Measurements from ENCODE around the gene SLC12A1. TPM values are rescaled to one million over a fixed set of nuclear protein-coding genes. Genes with fewer than 3 reads are reported as not detected.
"Not testable (repeated sequence)": the region's sequence is repeated elsewhere in the genome, so short reads cannot be mapped to it uniquely, and the experiment has no call there.

Gene SLC12A1
- total and polyA plus RNA-seq, 2 experiments from 2014 or later: not detected

DNA sequence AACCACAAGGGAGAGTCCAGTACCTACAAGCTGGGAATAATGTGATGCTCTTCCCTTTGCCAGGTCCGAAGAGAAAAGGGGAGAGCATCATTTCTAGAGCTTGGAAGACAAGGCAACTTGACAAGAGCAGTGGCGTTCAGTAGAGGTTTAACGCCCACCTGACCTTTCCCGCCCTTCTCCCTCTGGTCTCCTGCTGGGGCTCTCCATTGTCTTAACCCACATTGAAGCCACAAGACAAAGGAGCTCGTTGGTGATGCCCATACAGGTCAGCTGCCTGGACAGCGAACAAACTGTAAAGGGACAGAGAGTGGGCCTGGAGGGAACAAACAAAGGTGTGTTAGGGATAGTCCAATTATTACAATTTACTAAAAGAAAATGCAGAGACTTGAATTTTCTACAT lies 112.0 kb downstream of the SLC12A1 start:
- TF ChIP-seq, protein P1, sequence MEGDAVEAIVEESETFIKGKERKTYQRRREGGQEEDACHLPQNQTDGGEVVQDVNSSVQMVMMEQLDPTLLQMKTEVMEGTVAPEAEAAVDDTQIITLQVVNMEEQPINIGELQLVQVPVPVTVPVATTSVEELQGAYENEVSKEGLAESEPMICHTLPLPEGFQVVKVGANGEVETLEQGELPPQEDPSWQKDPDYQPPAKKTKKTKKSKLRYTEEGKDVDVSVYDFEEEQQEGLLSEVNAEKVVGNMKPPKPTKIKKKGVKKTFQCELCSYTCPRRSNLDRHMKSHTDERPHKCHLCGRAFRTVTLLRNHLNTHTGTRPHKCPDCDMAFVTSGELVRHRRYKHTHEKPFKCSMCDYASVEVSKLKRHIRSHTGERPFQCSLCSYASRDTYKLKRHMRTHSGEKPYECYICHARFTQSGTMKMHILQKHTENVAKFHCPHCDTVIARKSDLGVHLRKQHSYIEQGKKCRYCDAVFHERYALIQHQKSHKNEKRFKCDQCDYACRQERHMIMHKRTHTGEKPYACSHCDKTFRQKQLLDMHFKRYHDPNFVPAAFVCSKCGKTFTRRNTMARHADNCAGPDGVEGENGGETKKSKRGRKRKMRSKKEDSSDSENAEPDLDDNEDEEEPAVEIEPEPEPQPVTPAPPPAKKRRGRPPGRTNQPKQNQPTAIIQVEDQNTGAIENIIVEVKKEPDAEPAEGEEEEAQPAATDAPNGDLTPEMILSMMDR (IDR thresholded peaks at IDR 0.05; ENCODE audit: low read depth, low read length): no peak

DNA sequence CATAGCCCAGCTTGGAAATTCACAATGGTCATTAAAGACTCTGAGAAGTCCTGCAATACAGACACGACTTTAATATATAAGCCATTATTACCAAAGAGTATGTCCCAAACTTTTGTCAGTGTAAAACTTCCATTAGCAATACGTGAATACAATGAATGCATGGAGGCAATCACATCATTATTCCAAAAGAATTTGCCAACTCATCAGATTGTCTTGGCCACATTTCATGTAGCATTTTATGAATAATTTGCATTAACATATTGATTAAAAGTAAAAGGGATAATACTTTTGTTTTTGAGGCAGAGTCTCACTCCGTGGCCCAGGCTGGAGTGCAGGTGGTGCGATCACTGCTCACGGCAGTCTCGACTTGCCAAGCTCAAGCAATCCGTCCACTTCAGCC lies 117.2 kb downstream of the SLC12A1 start:
- no peak overlapping the region for H3K4me3 ChIP-seq
- no peak for DNase-seq (ENCODE audit: low read depth in 1 of 2, low spot score in 1 of 2)
- TF ChIP-seq, protein P1 (IDR thresholded peaks at IDR 0.05; ENCODE audit: low read depth, low read length): no peak
- H3K27ac ChIP-seq: no peak overlapping the region
- no peaks in the 10 kb centered on the region for H3K36me3 ChIP-seq
- H3K4me1 ChIP-seq (ENCODE audit: low read depth): no peaks in the 10 kb centered on the region
- no peaks in the 10 kb centered on the region for H3K27me3 ChIP-seq
- H3K9me3 ChIP-seq (ENCODE audit: low read depth): no peaks in the 10 kb centered on the region

More for the DNA sequence above, 112.0 kb downstream of the SLC12A1 start:
- Histone ChIP-seq H3K27me3 (no peaks in the 10 kb centered on the region), H3K4me3 (no peak overlapping the region), H3K4me1 (ENCODE audit: low read depth) (no peaks in the 10 kb centered on the region), H3K36me3 (no peaks in the 10 kb centered on the region), H3K27ac (no peak overlapping the region), H3K9me3 (ENCODE audit: low read depth) (no peaks in the 10 kb centered on the region)
- DNase-seq (ENCODE audit: low read depth in 1 of 2, low spot score in 1 of 2): no peak

DNA sequence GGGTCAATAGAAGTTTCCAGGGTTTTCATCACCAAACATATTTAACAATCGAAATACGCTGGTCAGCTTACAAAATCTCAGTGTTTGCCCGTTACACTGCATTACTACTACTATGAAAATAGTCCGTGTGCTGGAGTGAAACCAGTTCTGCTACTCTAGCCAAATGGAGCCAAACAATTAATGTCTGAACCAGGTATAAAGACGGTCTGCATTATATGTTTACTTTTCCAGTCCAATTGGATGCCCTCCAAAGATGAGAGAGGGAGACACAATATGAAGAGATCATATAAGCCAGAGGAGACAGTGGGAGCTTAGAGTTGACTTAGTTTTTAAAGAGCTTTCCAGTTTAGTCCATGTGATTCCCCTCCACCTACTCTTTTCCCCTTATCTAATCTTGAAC lies 118.8 kb downstream of the SLC12A1 start:
- no peak overlapping the region for H3K27ac ChIP-seq
- H3K36me3 ChIP-seq: no peaks in the 10 kb centered on the region
- TF ChIP-seq, protein P1 (IDR thresholded peaks at IDR 0.05; ENCODE audit: low read depth, low read length): no peak

DNA sequence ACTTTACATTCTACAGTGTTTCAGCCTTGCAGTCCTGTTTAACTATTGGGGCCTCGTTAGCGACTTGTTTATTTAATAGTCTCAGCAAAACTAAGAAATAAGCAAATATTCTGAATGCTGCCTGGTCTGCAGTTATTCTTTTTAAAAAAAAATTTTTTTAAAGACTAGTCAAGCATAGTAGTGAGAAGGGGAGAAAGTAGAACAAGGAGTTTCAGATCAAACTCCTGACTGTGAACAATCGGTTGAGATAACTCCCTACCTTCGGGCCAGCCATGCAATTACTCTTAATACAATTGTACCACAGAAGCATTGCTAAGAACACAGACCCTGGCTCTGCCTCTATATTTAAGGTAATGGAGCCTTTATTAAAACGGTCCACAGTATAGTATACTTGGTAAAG lies 119.3 kb downstream of the SLC12A1 start:
- Histone ChIP-seq H3K27me3 (no peaks in the 10 kb centered on the region), H3K36me3 (no peaks in the 10 kb centered on the region), H3K9me3 (ENCODE audit: low read depth) (no peaks in the 10 kb centered on the region), H3K4me3 (no peak overlapping the region), H3K27ac (no peak overlapping the region), H3K4me1 (ENCODE audit: low read depth) (peaks cover 4% of the 10 kb centered on the region)
- TF ChIP-seq, protein P1 (IDR thresholded peaks at IDR 0.05; ENCODE audit: low read depth, low read length): no peak
- DNase-seq (ENCODE audit: low read depth in 1 of 2, low spot score in 1 of 2): no peak

More for the DNA sequence above, 118.8 kb downstream of the SLC12A1 start:
- Histone ChIP-seq H3K4me1 (ENCODE audit: low read depth) (peaks cover under 1% of the 10 kb centered on the region), H3K9me3 (ENCODE audit: low read depth) (no peaks in the 10 kb centered on the region), H3K27me3 (no peaks in the 10 kb centered on the region), H3K4me3 (no peak overlapping the region)
- DNase-seq (ENCODE audit: low read depth in 1 of 2, low spot score in 1 of 2): no peak

DNA sequence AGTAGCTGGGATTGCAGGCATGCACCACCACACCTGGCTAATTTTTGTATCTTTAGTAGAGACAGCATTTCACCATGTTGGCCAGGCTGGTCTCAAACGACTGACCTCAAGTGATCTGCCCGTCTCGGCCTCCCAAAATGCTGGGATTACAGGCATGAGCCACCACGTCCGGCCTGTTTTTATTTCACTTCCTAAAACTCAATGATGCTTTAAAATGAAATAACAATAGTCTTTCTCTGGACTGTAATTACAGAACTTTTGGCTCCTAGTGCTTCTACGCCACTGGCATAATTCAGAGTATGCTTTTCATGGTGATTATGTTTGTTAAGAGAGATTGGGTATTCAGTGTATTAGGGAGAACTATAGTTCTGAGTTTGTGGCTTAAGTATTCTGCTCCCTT lies 120.1 kb downstream of the SLC12A1 start:
- not testable (repeated sequence) for H3K36me3 ChIP-seq; H3K4me3 ChIP-seq; H3K27me3 ChIP-seq; H3K4me1 ChIP-seq (ENCODE audit: low read depth); H3K9me3 ChIP-seq (ENCODE audit: low read depth); DNase-seq (ENCODE audit: low read depth in 1 of 2, low spot score in 1 of 2); H3K27ac ChIP-seq

DNA sequence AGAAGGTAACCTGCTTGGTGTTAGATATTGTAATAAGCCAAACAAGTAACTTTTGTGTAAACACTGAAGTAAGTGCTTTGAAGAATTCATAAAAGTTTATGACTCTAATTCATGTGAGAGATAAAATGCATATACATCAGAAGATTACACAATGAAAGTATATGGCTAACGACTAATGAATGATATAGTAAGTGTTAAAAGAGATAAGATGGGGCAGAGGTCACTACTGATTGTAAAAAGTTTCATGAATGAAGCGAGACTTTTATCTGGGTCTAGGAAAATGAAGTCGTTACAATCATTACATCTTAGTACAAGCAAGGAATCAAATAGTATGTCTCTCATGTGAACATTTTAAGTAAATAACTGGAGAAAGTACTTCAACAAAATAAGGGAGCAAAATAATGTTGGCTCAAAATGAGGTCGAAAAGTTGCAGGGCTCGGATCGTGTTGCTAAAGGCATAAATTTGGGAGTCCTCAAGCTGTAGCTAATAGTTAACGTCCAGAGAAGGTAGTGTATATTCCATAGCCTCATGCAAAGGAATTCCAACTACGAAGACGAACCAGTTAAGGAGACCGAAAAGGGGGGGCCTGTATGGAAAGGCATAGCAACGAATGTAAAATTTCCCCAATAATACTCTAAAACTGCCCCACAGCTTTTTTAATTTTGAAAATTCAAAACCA lies 124.1 kb downstream of the SLC12A1 start:
- H3K9me3 ChIP-seq (ENCODE audit: low read depth): no peaks in the 10 kb centered on the region
- TF ChIP-seq, protein P1 (IDR thresholded peaks at IDR 0.05; ENCODE audit: low read depth, low read length): no peak
- H3K4me3 ChIP-seq: peak overlapping the region; percentile 80
- peaks cover 4% of the 10 kb centered on the region for H3K4me1 ChIP-seq (ENCODE audit: low read depth)
- no peaks in the 10 kb centered on the region for H3K36me3 ChIP-seq
- no peaks in the 10 kb centered on the region for H3K27me3 ChIP-seq
- peak overlapping the region; percentile 95 for H3K27ac ChIP-seq
- DNase-seq (ENCODE audit: low read depth in 1 of 2, low spot score in 1 of 2): peak; percentile 29 to 35
